HepG2 (cell line): ENCODE measurements around the gene SARNP. TPM values are rescaled to one million over a fixed set of nuclear protein-coding genes. Genes with fewer than 3 reads are reported as not detected.

ENCODE experiments used
- ATAC-seq: fragments of 200-7000 bp; cut with Tn5 transposase; 3 replicates; pipeline ENCODE4 v1.9.1; 2020; ENCODE audit warnings: mild to moderate bottlenecking, moderate library complexity
- BruUV-seq: library from RNA; stranded (reverse); fragments of 400-500 nt; replicated peaks from 2 replicates; lab custom pipeline; 2021; lab: Mats Ljungman, UMichigan
- CTCF ChIA-PET: fragments of 300-600 bp; formaldehyde crosslinking; extraction: SDS; loops from one replicate; lab custom pipeline; 2021; ENCODE audit warnings: low total read pairs, inconsistent platforms, low intra/inter-chr PET ratio; lab: Yijun Ruan, JAX
- POLR2A ChIA-PET: fragments of 350-600 bp; sonication (Branson Sonifier 250); formaldehyde crosslinking; loops from one replicate; lab custom pipeline; 2020; ENCODE audit warnings: antibody characterized with exemption, inconsistent platforms; lab: Yijun Ruan, JAX
- DNase-seq: peaks from one replicate; pipeline ENCODE4 v3.0.0-alpha.2; 2015; ENCODE audit warnings: low spot score
- FAIRE-seq: peaks from 3 replicates; lab custom pipeline; 2011; peaks lifted over from hg19 to GRCh38; lab: Jason Lieb, UNC
- H2AFZ ChIP-seq: one replicate; pipeline ENCODE4 v1.6.1; 2011; ENCODE audit warnings: low read length, inconsistent platforms
- H3K27ac ChIP-seq: fragments of 300-600 bp; 3 replicates; pipeline ENCODE4 v1.8.0; 2011; ENCODE audit warnings: mixed run types, mild to moderate bottlenecking, mixed read lengths, low read length, inconsistent platforms; ENCODE audit not compliant: insufficient read depth; ENCODE audit errors: extremely low read length
- H3K27me3 ChIP-seq, 2 experiments: fragments of 200-600 bp in 1 of 2; 2 replicates in 1 of 2; 3 replicates in 1 of 2; pipeline versions ENCODE4 v1.6.0 to v1.8.0; 2011; ENCODE audit warnings: low read length in 2 of 2, mild to moderate bottlenecking in 2 of 2, moderate library complexity in 2 of 2, inconsistent platforms in 1 of 2; ENCODE audit not compliant: insufficient read depth in 2 of 2, control insufficient read depth in 1 of 2
- H3K36me3 ChIP-seq, 2 experiments: fragments of 200-600 bp in 1 of 2; replicated peaks in 1 of 2; 2 replicates in 1 of 2; 3 replicates in 1 of 2; pipeline versions ENCODE4 v1.5.1 to v1.8.0; 2011; ENCODE audit warnings: low read length in 2 of 2, inconsistent platforms in 1 of 2; ENCODE audit not compliant: insufficient read depth in 2 of 2, control insufficient read depth in 1 of 2
- H3K4me1 ChIP-seq: 2 replicates; pipeline ENCODE4 v1.5.1; 2012; ENCODE audit warnings: low read length, inconsistent platforms; ENCODE audit not compliant: insufficient read depth
- H3K4me2 ChIP-seq: 2 replicates; pipeline ENCODE4 v1.6.0; 2011; ENCODE audit warnings: low read depth, low read length, inconsistent platforms
- H3K4me3 ChIP-seq, 3 experiments: fragments of 200-600 bp in 1 of 3; sonication (generic), shearing (Covaris generic) in 1 of 3; replicated peaks in 1 of 3; 2 replicates each; pipeline ENCODE4 v1.5.1; 2011 to 2016; ENCODE audit warnings: low read length in 3 of 3, inconsistent platforms in 2 of 3, low read depth in 2 of 3, mild to moderate bottlenecking in 2 of 3, control low read depth in 1 of 3, mixed read lengths in 1 of 3; ENCODE audit not compliant: insufficient read depth in 1 of 3
- H3K79me2 ChIP-seq: one replicate; pipeline ENCODE4 v1.6.1; 2011; ENCODE audit warnings: low read length, inconsistent platforms; ENCODE audit not compliant: insufficient read depth
- H3K9ac ChIP-seq: 2 replicates; pipeline ENCODE4 v1.6.0; 2011; ENCODE audit warnings: mild to moderate bottlenecking, low read depth, low read length, inconsistent platforms; ENCODE audit not compliant: insufficient read depth
- H3K9me3 ChIP-seq: 2 replicates; pipeline ENCODE4 v1.5.1; 2012; ENCODE audit warnings: mild to moderate bottlenecking, low read length
- H4K20me1 ChIP-seq: 2 replicates; pipeline ENCODE4 v1.6.0; 2011; ENCODE audit warnings: inconsistent platforms, mild to moderate bottlenecking, low read length, moderate library complexity; ENCODE audit not compliant: insufficient read depth
- ERF ChIP-seq: IDR thresholded peaks from 2 replicates; pipeline ENCODE4 v1.6.1; 2018; ENCODE audit warnings: missing biosample characterization, missing genetic modification reagents
- HOXD1 ChIP-seq: sonication (generic); formaldehyde crosslinking; IDR thresholded peaks from 2 replicates; pipeline ENCODE4 v1.5.0; 2020; ENCODE audit warnings: missing genetic modification reagents
- MTF1 ChIP-seq: sonication (generic); formaldehyde crosslinking; IDR thresholded peaks from 2 replicates; pipeline ENCODE4 v1.5.0; 2020; ENCODE audit warnings: missing genetic modification reagents
- MXI1 ChIP-seq: IDR thresholded peaks from 3 replicates; pipeline ENCODE4 v1.6.1; 2012; ENCODE audit warnings: low read depth, low read length, inconsistent platforms, borderline replicate concordance
- NONO ChIP-seq, 2 experiments: fragments of 450-650 bp in 1 of 2; sonication (generic) in 1 of 2; formaldehyde crosslinking in 1 of 2; IDR thresholded peaks in 1 of 2; conservative IDR thresholded peaks in 1 of 2; 2 replicates each; pipeline versions ENCODE4 v1.6.1 to v1.8.0; 2017 to 2022; ENCODE audit warnings: mild to moderate bottlenecking in 1 of 2, missing genetic modification reagents in 1 of 2, moderate library complexity in 1 of 2
- SATB2 ChIP-seq: sonication (generic); formaldehyde crosslinking; IDR thresholded peaks from 2 replicates; pipeline ENCODE4 v1.5.0; 2020; ENCODE audit warnings: missing genetic modification reagents
- SP140L ChIP-seq: sonication (generic); formaldehyde crosslinking; IDR thresholded peaks from 2 replicates; pipeline ENCODE4 v1.4.0; 2020; ENCODE audit warnings: missing genetic modification reagents, borderline replicate concordance
- THRA ChIP-seq: sonication (generic); formaldehyde crosslinking; IDR thresholded peaks from 2 replicates; pipeline ENCODE4 v1.4.0; 2020; ENCODE audit warnings: missing genetic modification reagents, borderline replicate concordance
- ZHX2 ChIP-seq, 2 experiments: sonication (generic) in 1 of 2; formaldehyde crosslinking in 1 of 2; IDR thresholded peaks; 2 replicates each; pipeline versions ENCODE4 v1.6.1 to v1.9.0; 2014 to 2022; ENCODE audit warnings: antibody characterized with exemption in 1 of 2, borderline replicate concordance in 1 of 2, inconsistent platforms in 1 of 2, low read depth in 1 of 2, missing genetic modification reagents in 1 of 2
- ZNF549 ChIP-seq: sonication (generic); formaldehyde crosslinking; IDR thresholded peaks from 2 replicates; pipeline ENCODE4 v1.5.0; 2020; ENCODE audit warnings: missing genetic modification reagents
- WGBS: methylation state at CpG from one replicate; pipeline ENCODE4 v1.1.6; 2017; ENCODE audit warnings: low lambda C conversion rate; 5-methylcytosine and 5-hydroxymethylcytosine counted together
- in situ Hi-C: cut with HindIII; loops from 2 replicates; pipeline ENCODE4 v1.10.0; 2017; ENCODE audit warnings: low pct_unique_long_range_greater_than_20kb; ENCODE audit not compliant: extremely low pct_ligation_motif_present
- intact Hi-C: fragments of 100-400 bp; cut with micrococcal nuclease; formaldehyde crosslinking; loops from one replicate; pipeline ENCODE4 v1.10.0; 2022; ENCODE audit not compliant: unreplicated experiment
- polyA plus RNA-seq, 8 experiments: library from polyadenylated mRNA; depleted of rRNA in 3 of 8; stranded (reverse) in 7 of 8; unstranded in 1 of 8; fragments of >200 nt; fragmentation: Illumina TruSeq in 4 of 8; extraction: Trizol in 4 of 8; gene quantifications; 2 replicates each; pipeline versions ENCODE4 v1.2.1 to v1.2.3, GENCODE V29; 2011 to 2016; ENCODE audit warnings: low read depth in 4 of 8, missing spikeins in 1 of 8, mixed read lengths in 1 of 8; ENCODE audit not compliant: insufficient read depth in 1 of 8
- total RNA-seq, 5 experiments: library from RNA; depleted of rRNA; stranded (reverse); fragments of >200 nt; fragmentation: Illumina TruSeq; extraction: Trizol; gene quantifications; 2 replicates each; pipeline ENCODE4 v1.2.3, GENCODE V29; 2016; ENCODE audit warnings: low read depth in 1 of 5

Gene SARNP
- total and polyA plus RNA-seq, 2 of the 13 experiments (the other 11 are each of a cell fraction or from before 2014, with no cell fraction given) = 59.0 to 95.4 TPM

- Histone ChIP-seq H3K27ac (no peak overlapping the region), H3K9me3 (no peaks in the 10 kb centered on the region), H3K4me1 (peaks cover 39% of the 10 kb centered on the region), H3K9ac (0 out of 2 replicates have a peak overlapping the region, but pooled peaks have one; percentile 50), H2AFZ (no peak overlapping the region), H3K27me3 (peaks cover 0 to 12% of the 10 kb centered on the region in 2 experiments; a peak in 2 of 5 replicates), H3K36me3 (no peaks in the 10 kb centered on the region), H3K79me2 (no peaks in the 10 kb centered on the region), H3K4me3 (peak overlapping the region; percentile 58 to 88 (median 74)), H3K4me2 (peak overlapping the region; percentile 98), H4K20me1 (no peaks in the 10 kb centered on the region)
- no peak for DNase-seq
- peak; percentile 8 for ATAC-seq
- in situ Hi-C loops = no loop called here
- no TSS peak for BruUV-seq
- WGBS = 22% methylated on average over 11 of the region's 11 CpGs
- intact Hi-C loops = no loop called here
- POLR2A ChIA-PET = interaction anchor here (0.9 to 3.0 kb wide), 4 partner anchors 24 to 183 kb away, joined by 3 to 15 read pairs (median 5); partner anchors contain the start of genes DNAJC14, ORMDL2, PYM1 and RDH5
- FAIRE-seq = no peak
- TF ChIP-seq MTF1 (CRISPR knock-in tag) (no peak), NONO (IDR thresholded peaks at IDR 0.05) (no peak), NONO (CRISPR knock-in tag; conservative IDR thresholded peaks at IDR 0.05) (no peak), SP140L (CRISPR knock-in tag) (no peak), SATB2 (CRISPR knock-in tag) (no peak), ZHX2 (IDR thresholded peaks at IDR 0.05; ENCODE audit: low read depth) (no peak), ZHX2 (CRISPR knock-in tag; IDR thresholded peaks at IDR 0.05; ENCODE audit: borderline replicate concordance) (no peak), ERF (CRISPR knock-in tag) (no peak), MXI1 (no peak), ZNF549 (CRISPR knock-in tag) (no peak), THRA (CRISPR knock-in tag) (no peak), HOXD1 (CRISPR knock-in tag) (no peak)
- CTCF ChIA-PET = no interaction called here
Observed at GRCh38 chr12:55744340-55745030, 73.0 kb downstream of the SARNP start.
